CD4-positive, CD25-positive, alpha-beta regulatory T cell (primary cell): ENCODE data around the gene LSM8. TPM values are rescaled to one million over a fixed set of nuclear protein-coding genes. Genes with fewer than 3 reads are reported as not detected.
"Not testable (repeated sequence)": the region's sequence is repeated elsewhere in the genome, so short reads cannot be mapped to it uniquely, and the experiment has no call there.

ENCODE experiments used
- ATAC-seq, 2 donors: fragments of 150-1000 bp; cut with Tn5 transposase; one replicate each; pipeline ENCODE4 v1.10.0; 2021; ENCODE audit warnings: low read depth in 2 of 2, moderate number of reproducible peaks in 2 of 2, moderate library complexity in 1 of 2
- DNase-seq, 3 donors: peaks; one replicate each; pipeline versions ENCODE4 v3.0.0 to v3.0.0-alpha.2; 2012 to 2022; ENCODE audit warnings: mixed read lengths in 1 of 3
- H3K27ac ChIP-seq: one replicate; pipeline ENCODE4 v1.7.0; 2013; ENCODE audit warnings: mild to moderate bottlenecking, low read length; ENCODE audit not compliant: insufficient read depth, poor library complexity, severe bottlenecking
- H3K27me3 ChIP-seq: one replicate; pipeline ENCODE4 v1.7.0; 2013; ENCODE audit warnings: low read length; ENCODE audit not compliant: control insufficient read depth, insufficient read depth
- H3K36me3 ChIP-seq: one replicate; pipeline ENCODE4 v1.7.0; 2013; ENCODE audit warnings: mild to moderate bottlenecking, low read length, moderate library complexity; ENCODE audit not compliant: control insufficient read depth, insufficient read depth
- H3K4me1 ChIP-seq: 2 replicates; pipeline ENCODE4 v1.7.0; 2013; ENCODE audit warnings: mild to moderate bottlenecking, low read length; ENCODE audit not compliant: insufficient read depth, control insufficient read depth, poor library complexity, severe bottlenecking
- H3K4me3 ChIP-seq: one replicate; pipeline ENCODE4 v1.7.0; 2013; ENCODE audit warnings: low read depth, mild to moderate bottlenecking, low read length, moderate library complexity
- H3K9me3 ChIP-seq, 2 experiments: 1 replicate in 1 of 2; 2 replicates in 1 of 2; pipeline ENCODE4 v1.7.0; 2013; ENCODE audit warnings: low read length in 2 of 2, mild to moderate bottlenecking in 1 of 2, moderate library complexity in 1 of 2; ENCODE audit not compliant: control insufficient read depth in 2 of 2
- H3K27ac Mint-ChIP-seq, 3 donors: one replicate each; pipeline ENCODE4 v1.8.0; 2020 to 2022; ENCODE audit warnings: mild to moderate bottlenecking in 3 of 3, mixed read lengths in 3 of 3, moderate library complexity in 2 of 3
- H3K27me3 Mint-ChIP-seq: one replicate; pipeline ENCODE4 v1.8.0; 2022; ENCODE audit warnings: mild to moderate bottlenecking, mixed read lengths
- H3K36me3 Mint-ChIP-seq: one replicate; pipeline ENCODE4 v1.8.0; 2020; ENCODE audit warnings: mixed read lengths
- H3K4me1 Mint-ChIP-seq, 4 donors: one replicate each; pipeline ENCODE4 v1.8.0; 2020 to 2022; ENCODE audit warnings: mixed read lengths in 4 of 4, mild to moderate bottlenecking in 1 of 4
- H3K4me3 Mint-ChIP-seq, 4 donors: one replicate each; pipeline ENCODE4 v1.8.0; 2020 to 2022; ENCODE audit warnings: mild to moderate bottlenecking in 4 of 4, mixed read lengths in 4 of 4, moderate library complexity in 3 of 4
- H3K9me3 Mint-ChIP-seq, 7 donors: one replicate each; pipeline ENCODE4 v1.8.0; 2020 to 2022; ENCODE audit warnings: mixed read lengths in 7 of 7, mild to moderate bottlenecking in 3 of 7, moderate library complexity in 2 of 7
- polyA plus RNA-seq, 4 donors: library from polyadenylated mRNA; unstranded; fragments of 300-500 nt; fragmentation: Illumina TruSeq; gene quantifications; one replicate each; pipeline ENCODE4 v1.2.3, GENCODE V29; 2021
- total RNA-seq: library from RNA; stranded (reverse); gene quantifications from one replicate; pipeline ENCODE4 v1.2.3, GENCODE V29; 2022

The LSM8 gene
- total RNA-seq (38.6 TPM), polyA plus RNA-seq (10 to 100 TPM; 41.5 to 62.7 (median 50.5) TPM)

- ATAC-seq (peak; percentile 98 to 99), DNase-seq (peak; percentile 95 to 99 (median 97))
- H3K9me3 Mint-ChIP-seq: peaks cover 0 to 2% (median 0%) of the 10 kb centered on the region in 7 donors
- H3K9me3 ChIP-seq: no peaks in the 10 kb centered on the region
- H3K4me1 ChIP-seq: peaks cover 43% of the 10 kb centered on the region
- peak within 1 kb of the TSS; percentile 96 for H3K27ac ChIP-seq
- H3K4me1 Mint-ChIP-seq: peaks cover 34 to 54% (median 45%) of the 10 kb centered on the region in 4 donors
- H3K4me3 Mint-ChIP-seq: peak within 1 kb of the TSS; percentile 89 to 98 (median 94)
- peak within 1 kb of the TSS; percentile 98 for H3K4me3 ChIP-seq
- peaks cover 15% of the 10 kb centered on the region for H3K36me3 ChIP-seq
- H3K36me3 Mint-ChIP-seq: peaks cover 21% of the 10 kb centered on the region
- no peaks in the 10 kb centered on the region for H3K27me3 Mint-ChIP-seq
- H3K27ac Mint-ChIP-seq: peak within 1 kb of the TSS; percentile 98 to 100 (median 99)
- H3K27me3 ChIP-seq: no peaks in the 10 kb centered on the region
Measured at GRCh38 chr7:118183786-118184564, at the start of gene LSM8. TSS of gene LSM8 (plus strand) at chr7:118184164. CDS start at chr7:118184224, 60 bp downstream.

- H3K4me1 Mint-ChIP-seq, H3K27ac Mint-ChIP-seq, H3K36me3 ChIP-seq, DNase-seq, H3K9me3 ChIP-seq, H3K36me3 Mint-ChIP-seq, H3K4me3 Mint-ChIP-seq, H3K4me1 ChIP-seq, ATAC-seq, H3K27ac ChIP-seq, H3K27me3 Mint-ChIP-seq, H3K27me3 ChIP-seq, H3K4me3 ChIP-seq: not testable (repeated sequence)
- H3K9me3 Mint-ChIP-seq: peaks cover 0 to 11% (median 0%) of the 10 kb centered on the region in 7 donors
Measured at GRCh38 chr7:118134420-118134819, 49.5 kb upstream of the LSM8 start.

- Histone ChIP-seq H3K4me1 (no peaks in the 10 kb centered on the region), H3K27ac (no peak overlapping the region), H3K4me3 (no peak overlapping the region), H3K36me3 (no peaks in the 10 kb centered on the region), H3K27me3 (peaks cover 2% of the 10 kb centered on the region), H3K9me3 (no peaks in the 10 kb centered on the region)
- ATAC-seq (no peak), DNase-seq (no peak)
- H3K27me3 Mint-ChIP-seq: peaks cover 6% of the 10 kb centered on the region
- H3K36me3 Mint-ChIP-seq: no peaks in the 10 kb centered on the region
- no peak overlapping the region for H3K4me3 Mint-ChIP-seq
- H3K27ac Mint-ChIP-seq: no peak overlapping the region
- no peaks in the 10 kb centered on the region for H3K4me1 Mint-ChIP-seq
- peaks cover 0 to 2% (median 0%) of the 10 kb centered on the region in 7 donors for H3K9me3 Mint-ChIP-seq
Measured at GRCh38 chr7:118140468-118140867, 43.5 kb upstream of the LSM8 start.

- no peak for ATAC-seq
- no peaks in the 10 kb centered on the region for H3K4me1 ChIP-seq
- no peaks in the 10 kb centered on the region for H3K36me3 ChIP-seq
- no peak overlapping the region for H3K4me3 Mint-ChIP-seq
- H3K27ac ChIP-seq: no peak overlapping the region
- no peaks in the 10 kb centered on the region for H3K36me3 Mint-ChIP-seq
- H3K9me3 Mint-ChIP-seq: peaks cover 0 to 2% (median 0%) of the 10 kb centered on the region in 7 donors
- no peaks in the 10 kb centered on the region for H3K4me1 Mint-ChIP-seq
- peaks cover 6% of the 10 kb centered on the region for H3K27me3 Mint-ChIP-seq
- no peak overlapping the region for H3K27ac Mint-ChIP-seq
- no peak for DNase-seq
- H3K9me3 ChIP-seq: no peaks in the 10 kb centered on the region
- H3K27me3 ChIP-seq: peaks cover 2% of the 10 kb centered on the region
- H3K4me3 ChIP-seq: no peak overlapping the region
Measured at GRCh38 chr7:118142012-118142411, 42.0 kb upstream of the LSM8 start.

DNA sequence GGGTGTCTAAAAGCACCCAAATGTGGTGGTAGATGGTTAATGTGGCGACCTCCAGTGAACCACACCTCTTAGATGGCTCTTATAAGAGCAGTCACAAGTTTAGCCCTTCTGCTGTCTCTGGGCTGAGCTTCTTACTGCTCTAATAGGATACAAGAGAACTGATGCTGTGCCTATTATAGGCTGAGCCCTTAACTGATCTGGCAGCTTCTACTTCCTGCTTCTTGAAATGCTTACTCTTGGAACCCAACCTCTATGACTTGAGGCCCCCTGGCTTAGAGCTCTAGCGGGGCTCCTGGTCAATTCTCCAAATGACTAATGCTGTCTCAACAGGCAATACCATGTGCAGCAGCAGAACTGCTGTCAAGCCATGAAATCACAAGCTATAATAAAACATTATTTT is 35.0 kb upstream of the LSM8 start:
- H3K27me3 Mint-ChIP-seq: peaks cover 11% of the 10 kb centered on the region
- H3K36me3 ChIP-seq: no peaks in the 10 kb centered on the region
- H3K27ac Mint-ChIP-seq: no peak overlapping the region
- H3K4me1 Mint-ChIP-seq: no peaks in the 10 kb centered on the region
- DNase-seq (no peak), ATAC-seq (peak in 1 of 2 donors; percentile 5)
- H3K4me3 Mint-ChIP-seq: no peak overlapping the region
- no peak overlapping the region for H3K27ac ChIP-seq
- H3K4me3 ChIP-seq: no peak overlapping the region
- no peaks in the 10 kb centered on the region for H3K4me1 ChIP-seq
- H3K36me3 Mint-ChIP-seq: no peaks in the 10 kb centered on the region
- H3K9me3 ChIP-seq: no peaks in the 10 kb centered on the region
- H3K9me3 Mint-ChIP-seq: no peaks in the 10 kb centered on the region
- H3K27me3 ChIP-seq: peaks cover 9% of the 10 kb centered on the region

GRCh38 chr7:118149394-118149793 is 34.6 kb upstream of the LSM8 start:
- Histone ChIP-seq H3K27ac (no peak overlapping the region), H3K36me3 (no peaks in the 10 kb centered on the region), H3K27me3 (peaks cover 9% of the 10 kb centered on the region), H3K9me3 (no peaks in the 10 kb centered on the region), H3K4me3 (no peak overlapping the region), H3K4me1 (no peaks in the 10 kb centered on the region)
- ATAC-seq: no peak
- no peak for DNase-seq
- H3K27ac Mint-ChIP-seq: no peak overlapping the region
- H3K9me3 Mint-ChIP-seq: no peaks in the 10 kb centered on the region
- H3K36me3 Mint-ChIP-seq: no peaks in the 10 kb centered on the region
- peaks cover 11% of the 10 kb centered on the region for H3K27me3 Mint-ChIP-seq
- no peak overlapping the region for H3K4me3 Mint-ChIP-seq
- H3K4me1 Mint-ChIP-seq: no peaks in the 10 kb centered on the region

- no peak overlapping the region for H3K4me3 ChIP-seq
- peak overlapping the region in 1 of 3 donors; percentile 6 for H3K27ac Mint-ChIP-seq
- no peaks in the 10 kb centered on the region for H3K9me3 Mint-ChIP-seq
- no peaks in the 10 kb centered on the region for H3K4me1 ChIP-seq
- no peaks in the 10 kb centered on the region for H3K36me3 ChIP-seq
- no peak overlapping the region for H3K4me3 Mint-ChIP-seq
- H3K27ac ChIP-seq: no peak overlapping the region
- no peaks in the 10 kb centered on the region for H3K9me3 ChIP-seq
- no peaks in the 10 kb centered on the region for H3K36me3 Mint-ChIP-seq
- H3K27me3 ChIP-seq: peaks cover 21% of the 10 kb centered on the region
- ATAC-seq: no peak
- no peak for DNase-seq
- no peaks in the 10 kb centered on the region for H3K4me1 Mint-ChIP-seq
- H3K27me3 Mint-ChIP-seq: peaks cover 22% of the 10 kb centered on the region
Measured at GRCh38 chr7:118151671-118152070, 32.3 kb upstream of the LSM8 start.

- no peak for DNase-seq
- Histone ChIP-seq H3K4me3 (no peak overlapping the region), H3K27ac (no peak overlapping the region), H3K27me3 (peaks cover 21% of the 10 kb centered on the region), H3K4me1 (no peaks in the 10 kb centered on the region), H3K36me3 (no peaks in the 10 kb centered on the region), H3K9me3 (no peaks in the 10 kb centered on the region)
- Mint-ChIP-seq H3K4me1 (no peaks in the 10 kb centered on the region), H3K36me3 (no peaks in the 10 kb centered on the region), H3K27ac (peak overlapping the region in 1 of 3 donors; percentile 6), H3K27me3 (peaks cover 22% of the 10 kb centered on the region), H3K4me3 (no peak overlapping the region), H3K9me3 (peaks cover 0 to 3% (median 0%) of the 10 kb centered on the region in 7 donors)
- no peak for ATAC-seq
Measured at GRCh38 chr7:118152149-118152548, 31.8 kb upstream of the LSM8 start.
